ENCODE measurements around the gene INTS2. TPM values are rescaled to one million over a fixed set of nuclear protein-coding genes. Genes with fewer than 3 reads are reported as not detected.

The INTS2 gene
- total RNA-seq, 1 experiment from 2014 or later: 18.1 TPM

GRCh38 chr17:61834610-61835009, 93.2 kb downstream of the INTS2 start:
- no peak overlapping the region for H3K4me3 ChIP-seq (ENCODE audit: low read length)
- intact Hi-C loops (cut with micrococcal nuclease): no loop called here
- no peak overlapping the region for H2AFZ ChIP-seq (ENCODE audit: low read length)

DNA sequence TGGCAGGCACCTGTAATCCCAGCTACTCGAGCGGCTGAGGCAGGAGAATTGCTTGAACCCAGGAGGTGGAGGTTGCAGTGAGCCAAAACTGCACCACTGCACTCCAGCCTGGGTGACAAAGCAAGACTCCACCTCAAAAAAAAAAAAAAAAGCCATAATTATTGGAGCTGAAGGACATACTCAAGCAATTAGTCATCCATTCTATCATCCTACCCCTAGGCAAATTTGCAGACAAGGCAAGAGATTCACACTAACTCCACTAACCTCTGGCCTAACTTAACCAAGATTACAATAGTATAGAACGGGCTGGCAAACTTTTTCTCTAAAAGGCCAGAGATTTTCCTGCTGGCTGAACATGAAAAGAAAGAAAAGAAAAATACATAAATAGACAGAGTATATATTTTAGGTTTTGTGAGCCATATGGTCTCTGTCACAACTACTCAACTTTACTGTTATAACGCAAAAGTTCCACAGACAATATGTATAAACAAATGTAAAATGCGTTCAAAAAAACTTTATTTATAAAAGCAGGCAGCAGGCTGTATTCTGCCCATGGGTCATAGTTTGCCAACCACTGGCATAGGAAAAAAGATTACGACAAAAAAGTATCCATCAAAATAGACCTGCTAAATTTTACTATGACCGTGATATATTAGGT, 94.1 kb downstream of the INTS2 start:
- no peaks in the 10 kb centered on the region for H3K9me2 ChIP-seq (replicated peaks; ENCODE audit: low read length)
- H3K36me3 ChIP-seq (ENCODE audit: low read depth, low read length): peaks cover 5% of the 10 kb centered on the region; the same call in 1 of the 2 replicates
- peak overlapping the region; percentile 43 for H3K27ac ChIP-seq (ENCODE audit: low read length)
- H2AFZ ChIP-seq (ENCODE audit: low read length): no peak overlapping the region
- no peaks in the 10 kb centered on the region for H3F3A ChIP-seq (ENCODE audit: low read length, unreplicated experiment)
- peak; percentile 96 for DNase-seq
- no peak overlapping the region for H3K9ac ChIP-seq (ENCODE audit: low read length)
- intact Hi-C loops (cut with micrococcal nuclease): loop anchor here (2.0 kb wide), 1 partner anchor 23 kb away; no protein-coding TSS in a partner anchor
- H3K4me3 ChIP-seq (ENCODE audit: low read length): peak overlapping the region; percentile 37; the same call in 1 of the 2 replicates
- no peaks in the 10 kb centered on the region for H3K27me3 ChIP-seq (ENCODE audit: low read length)
- no peaks in the 10 kb centered on the region for H3K79me2 ChIP-seq (ENCODE audit: low read length)
- ATAC-seq: peak; percentile 92
- CTCF ChIA-PET: interaction anchor here (0.6 kb wide), 1 partner anchor 153 kb away, joined by 3 read pairs; no protein-coding TSS in a partner anchor
- H3K4me1 ChIP-seq (ENCODE audit: insufficient read depth, low read length): peaks cover 30% of the 10 kb centered on the region
- H3K4me2 ChIP-seq (ENCODE audit: low read length): peak overlapping the region; percentile 79
- no peaks in the 10 kb centered on the region for H4K20me1 ChIP-seq (ENCODE audit: low read length)
- TF ChIP-seq, protein P1, sequence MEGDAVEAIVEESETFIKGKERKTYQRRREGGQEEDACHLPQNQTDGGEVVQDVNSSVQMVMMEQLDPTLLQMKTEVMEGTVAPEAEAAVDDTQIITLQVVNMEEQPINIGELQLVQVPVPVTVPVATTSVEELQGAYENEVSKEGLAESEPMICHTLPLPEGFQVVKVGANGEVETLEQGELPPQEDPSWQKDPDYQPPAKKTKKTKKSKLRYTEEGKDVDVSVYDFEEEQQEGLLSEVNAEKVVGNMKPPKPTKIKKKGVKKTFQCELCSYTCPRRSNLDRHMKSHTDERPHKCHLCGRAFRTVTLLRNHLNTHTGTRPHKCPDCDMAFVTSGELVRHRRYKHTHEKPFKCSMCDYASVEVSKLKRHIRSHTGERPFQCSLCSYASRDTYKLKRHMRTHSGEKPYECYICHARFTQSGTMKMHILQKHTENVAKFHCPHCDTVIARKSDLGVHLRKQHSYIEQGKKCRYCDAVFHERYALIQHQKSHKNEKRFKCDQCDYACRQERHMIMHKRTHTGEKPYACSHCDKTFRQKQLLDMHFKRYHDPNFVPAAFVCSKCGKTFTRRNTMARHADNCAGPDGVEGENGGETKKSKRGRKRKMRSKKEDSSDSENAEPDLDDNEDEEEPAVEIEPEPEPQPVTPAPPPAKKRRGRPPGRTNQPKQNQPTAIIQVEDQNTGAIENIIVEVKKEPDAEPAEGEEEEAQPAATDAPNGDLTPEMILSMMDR (conservative IDR thresholded peaks at IDR 0.05; ENCODE audit: low read depth, low read length): no peak
- TF ChIP-seq EZH2phosphoT487 (IDR thresholded peaks at IDR 0.05; ENCODE audit: borderline replicate concordance, low read length) (no peak), EZH2 (IDR thresholded peaks at IDR 0.05; ENCODE audit: low read length, unreplicated experiment) (no peak)
- POLR2A ChIA-PET (ENCODE audit: unreplicated experiment): interaction anchor here (0.6 kb wide), 4 partner anchors 21 to 161 kb away, joined by 3 to 11 read pairs (median 10); partner anchors contain the start of gene BRIP1
- no peaks in the 10 kb centered on the region for H3K9me3 ChIP-seq (ENCODE audit: low read length)
- no TSS peak for BruUV-seq (replicated peaks)

More at GRCh38 chr17:61834610-61835009, 93.2 kb downstream of the INTS2 start:
- ATAC-seq: no peak
- no peak overlapping the region for H3K27ac ChIP-seq (ENCODE audit: low read length)
- POLR2A ChIA-PET (ENCODE audit: unreplicated experiment): no interaction called here
- no peaks in the 10 kb centered on the region for H3K79me2 ChIP-seq (ENCODE audit: low read length)
- H3K4me2 ChIP-seq (ENCODE audit: low read length): no peak overlapping the region
- no peaks in the 10 kb centered on the region for H4K20me1 ChIP-seq (ENCODE audit: low read length)
- no peak overlapping the region for H3K9ac ChIP-seq (ENCODE audit: low read length)
- no peaks in the 10 kb centered on the region for H3K27me3 ChIP-seq (ENCODE audit: low read length)
- TF ChIP-seq EZH2 (IDR thresholded peaks at IDR 0.05; ENCODE audit: low read length, unreplicated experiment): no peak
- TF ChIP-seq, protein P1 (conservative IDR thresholded peaks at IDR 0.05; ENCODE audit: low read depth, low read length): no peak
- no peak for DNase-seq
- H3K9me3 ChIP-seq (ENCODE audit: low read length): no peaks in the 10 kb centered on the region
- no TSS peak for BruUV-seq (replicated peaks)
- no peaks in the 10 kb centered on the region for H3F3A ChIP-seq (ENCODE audit: low read length, unreplicated experiment)
- H3K36me3 ChIP-seq (ENCODE audit: low read depth, low read length): peaks cover 4% of the 10 kb centered on the region; the same call in 1 of the 2 replicates
- CTCF ChIA-PET: no interaction called here
- H3K9me2 ChIP-seq (replicated peaks; ENCODE audit: low read length): no peaks in the 10 kb centered on the region
- peaks cover 30% of the 10 kb centered on the region for H3K4me1 ChIP-seq (ENCODE audit: insufficient read depth, low read length)

- peaks cover 14% of the 10 kb centered on the region for H3K36me3 ChIP-seq (ENCODE audit: low read depth, low read length)
- no peaks in the 10 kb centered on the region for H3K9me3 ChIP-seq (ENCODE audit: low read length)
- BruUV-seq (replicated peaks): no TSS peak
- DNase-seq (no peak), ATAC-seq (no peak)
- no peak overlapping the region for H2AFZ ChIP-seq (ENCODE audit: low read length)
- intact Hi-C loops (cut with micrococcal nuclease): loop anchor here (2.0 kb wide), 1 partner anchor 22 kb away; no protein-coding TSS in a partner anchor
- POLR2A ChIA-PET (ENCODE audit: unreplicated experiment): no interaction called here
- H3K27me3 ChIP-seq (ENCODE audit: low read length): no peaks in the 10 kb centered on the region
- no peaks in the 10 kb centered on the region for H3F3A ChIP-seq (ENCODE audit: low read length, unreplicated experiment)
- CTCF ChIA-PET: no interaction called here
- no peak overlapping the region for H3K9ac ChIP-seq (ENCODE audit: low read length)
- peaks cover 30% of the 10 kb centered on the region for H3K4me1 ChIP-seq (ENCODE audit: insufficient read depth, low read length)
- no peaks in the 10 kb centered on the region for H4K20me1 ChIP-seq (ENCODE audit: low read length)
- no peak overlapping the region for H3K27ac ChIP-seq (ENCODE audit: low read length)
- H3K9me2 ChIP-seq (replicated peaks; ENCODE audit: low read length): no peaks in the 10 kb centered on the region
- no peaks in the 10 kb centered on the region for H3K79me2 ChIP-seq (ENCODE audit: low read length)
- H3K4me3 ChIP-seq (ENCODE audit: low read length): no peak overlapping the region
- TF ChIP-seq, protein P1 (conservative IDR thresholded peaks at IDR 0.05; ENCODE audit: low read depth, low read length): no peak
- TF ChIP-seq EZH2phosphoT487 (IDR thresholded peaks at IDR 0.05; ENCODE audit: borderline replicate concordance, low read length) (no peak), EZH2 (IDR thresholded peaks at IDR 0.05; ENCODE audit: low read length, unreplicated experiment) (no peak)
- no peak overlapping the region for H3K4me2 ChIP-seq (ENCODE audit: low read length)
Observed at GRCh38 chr17:61832463-61832862, 95.3 kb downstream of the INTS2 start.
